ENCODE results near the gene PTGES3L. TPM values are rescaled to one million over a fixed set of nuclear protein-coding genes. Genes with fewer than 3 reads are reported as not detected.

PTGES3L gene
- total and polyA plus RNA-seq, 2 experiments from 2014 or later: 2.3 to 2.5 TPM

GRCh38 chr17:43019418-43019817, 39.5 kb upstream of the PTGES3L start:
- H3K36me3 Mint-ChIP-seq (ENCODE audit: low read depth): peaks cover 52% of the 10 kb centered on the region
- ATAC-seq (no peak), DNase-seq (ENCODE audit: low spot score) (no peak)
- no peaks in the 10 kb centered on the region for H3K9me2 ChIP-seq (ENCODE audit: insufficient read depth)
- H2AFZ ChIP-seq: no peak overlapping the region
- no peaks in the 10 kb centered on the region for H3K27me3 ChIP-seq (ENCODE audit: insufficient read depth)
- peaks cover 28% of the 10 kb centered on the region for H3K4me1 ChIP-seq (ENCODE audit: insufficient read depth)
- H3K27ac Mint-ChIP-seq: peak overlapping the region; percentile 91
- peaks cover 10% of the 10 kb centered on the region for H4K20me1 ChIP-seq (replicated peaks; ENCODE audit: insufficient read depth)
- peaks cover 9% of the 10 kb centered on the region; the same call in 1 of the 2 replicates for H3K36me3 ChIP-seq (ENCODE audit: insufficient read depth)
- peaks cover 43% of the 10 kb centered on the region for H3K4me1 Mint-ChIP-seq
- H3K4me3 ChIP-seq: no peak overlapping the region
- peak overlapping the region; percentile 97 for H3K4me2 ChIP-seq
- H3F3A ChIP-seq (replicated peaks; ENCODE audit: low read depth): peaks cover 12% of the 10 kb centered on the region; the same call in 1 of the 2 replicates
- TF ChIP-seq, protein P1, sequence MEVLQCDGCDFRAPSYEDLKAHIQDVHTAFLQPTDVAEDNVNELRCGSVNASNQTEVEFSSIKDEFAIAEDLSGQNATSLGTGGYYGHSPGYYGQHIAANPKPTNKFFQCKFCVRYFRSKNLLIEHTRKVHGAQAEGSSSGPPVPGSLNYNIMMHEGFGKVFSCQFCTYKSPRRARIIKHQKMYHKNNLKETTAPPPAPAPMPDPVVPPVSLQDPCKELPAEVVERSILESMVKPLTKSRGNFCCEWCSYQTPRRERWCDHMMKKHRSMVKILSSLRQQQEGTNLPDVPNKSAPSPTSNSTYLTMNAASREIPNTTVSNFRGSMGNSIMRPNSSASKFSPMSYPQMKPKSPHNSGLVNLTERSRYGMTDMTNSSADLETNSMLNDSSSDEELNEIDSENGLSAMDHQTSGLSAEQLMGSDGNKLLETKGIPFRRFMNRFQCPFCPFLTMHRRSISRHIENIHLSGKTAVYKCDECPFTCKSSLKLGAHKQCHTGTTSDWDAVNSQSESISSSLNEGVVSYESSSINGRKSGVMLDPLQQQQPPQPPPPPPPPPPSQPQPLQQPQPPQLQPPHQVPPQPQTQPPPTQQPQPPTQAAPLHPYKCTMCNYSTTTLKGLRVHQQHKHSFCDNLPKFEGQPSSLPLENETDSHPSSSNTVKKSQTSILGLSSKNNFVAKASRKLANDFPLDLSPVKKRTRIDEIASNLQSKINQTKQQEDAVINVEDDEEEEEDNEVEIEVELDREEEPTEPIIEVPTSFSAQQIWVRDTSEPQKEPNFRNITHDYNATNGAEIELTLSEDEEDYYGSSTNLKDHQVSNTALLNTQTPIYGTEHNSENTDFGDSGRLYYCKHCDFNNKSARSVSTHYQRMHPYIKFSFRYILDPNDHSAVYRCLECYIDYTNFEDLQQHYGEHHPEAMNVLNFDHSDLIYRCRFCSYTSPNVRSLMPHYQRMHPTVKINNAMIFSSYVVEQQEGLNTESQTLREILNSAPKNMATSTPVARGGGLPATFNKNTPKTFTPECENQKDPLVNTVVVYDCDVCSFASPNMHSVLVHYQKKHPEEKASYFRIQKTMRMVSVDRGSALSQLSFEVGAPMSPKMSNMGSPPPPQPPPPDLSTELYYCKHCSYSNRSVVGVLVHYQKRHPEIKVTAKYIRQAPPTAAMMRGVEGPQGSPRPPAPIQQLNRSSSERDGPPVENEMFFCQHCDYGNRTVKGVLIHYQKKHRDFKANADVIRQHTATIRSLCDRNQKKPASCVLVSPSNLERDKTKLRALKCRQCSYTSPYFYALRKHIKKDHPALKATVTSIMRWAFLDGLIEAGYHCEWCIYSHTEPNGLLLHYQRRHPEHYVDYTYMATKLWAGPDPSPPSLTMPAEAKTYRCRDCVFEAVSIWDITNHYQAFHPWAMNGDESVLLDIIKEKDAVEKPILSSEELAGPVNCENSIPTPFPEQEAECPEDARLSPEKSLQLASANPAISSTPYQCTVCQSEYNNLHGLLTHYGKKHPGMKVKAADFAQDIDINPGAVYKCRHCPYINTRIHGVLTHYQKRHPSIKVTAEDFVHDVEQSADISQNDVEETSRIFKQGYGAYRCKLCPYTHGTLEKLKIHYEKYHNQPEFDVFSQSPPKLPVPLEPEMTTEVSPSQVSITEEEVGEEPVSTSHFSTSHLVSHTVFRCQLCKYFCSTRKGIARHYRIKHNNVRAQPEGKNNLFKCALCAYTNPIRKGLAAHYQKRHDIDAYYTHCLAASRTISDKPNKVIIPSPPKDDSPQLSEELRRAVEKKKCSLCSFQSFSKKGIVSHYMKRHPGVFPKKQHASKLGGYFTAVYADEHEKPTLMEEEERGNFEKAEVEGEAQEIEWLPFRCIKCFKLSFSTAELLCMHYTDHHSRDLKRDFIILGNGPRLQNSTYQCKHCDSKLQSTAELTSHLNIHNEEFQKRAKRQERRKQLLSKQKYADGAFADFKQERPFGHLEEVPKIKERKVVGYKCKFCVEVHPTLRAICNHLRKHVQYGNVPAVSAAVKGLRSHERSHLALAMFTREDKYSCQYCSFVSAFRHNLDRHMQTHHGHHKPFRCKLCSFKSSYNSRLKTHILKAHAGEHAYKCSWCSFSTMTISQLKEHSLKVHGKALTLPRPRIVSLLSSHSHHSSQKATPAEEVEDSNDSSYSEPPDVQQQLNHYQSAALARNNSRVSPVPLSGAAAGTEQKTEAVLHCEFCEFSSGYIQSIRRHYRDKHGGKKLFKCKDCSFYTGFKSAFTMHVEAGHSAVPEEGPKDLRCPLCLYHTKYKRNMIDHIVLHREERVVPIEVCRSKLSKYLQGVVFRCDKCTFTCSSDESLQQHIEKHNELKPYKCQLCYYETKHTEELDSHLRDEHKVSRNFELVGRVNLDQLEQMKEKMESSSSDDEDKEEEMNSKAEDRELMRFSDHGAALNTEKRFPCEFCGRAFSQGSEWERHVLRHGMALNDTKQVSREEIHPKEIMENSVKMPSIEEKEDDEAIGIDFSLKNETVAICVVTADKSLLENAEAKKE (CRISPR knock-in tag; IDR thresholded peaks at IDR 0.05): no peak
- TF ChIP-seq EZH2 (IDR thresholded peaks at IDR 0.05; ENCODE audit: low read depth, unreplicated experiment): no peak
- TF ChIP-seq ZNF114 (CRISPR knock-in tag; IDR thresholded peaks at IDR 0.05): no peak
- no peak for TF ChIP-seq ETS1 (IDR thresholded peaks at IDR 0.05)
- no peak for TF ChIP-seq POLR2AphosphoS5 (IDR thresholded peaks at IDR 0.05; ENCODE audit: low read depth)
- no peak for TF ChIP-seq ZNF331 (CRISPR knock-in tag; IDR thresholded peaks at IDR 0.05; ENCODE audit: low read depth)
- no peaks in the 10 kb centered on the region for H3K9me3 Mint-ChIP-seq
- H3K27me3 Mint-ChIP-seq (ENCODE audit: insufficient read depth, low read depth, poor library complexity): peaks cover 10% of the 10 kb centered on the region
- H3K79me2 ChIP-seq (replicated peaks; ENCODE audit: insufficient read depth): peaks cover 34% of the 10 kb centered on the region
- peak overlapping the region; percentile 95 for H3K4me3 Mint-ChIP-seq
- H3K27ac ChIP-seq (ENCODE audit: low read depth): no peak overlapping the region
